CD8-positive, alpha-beta memory T cell (primary cell): ENCODE results near the gene C1QTNF8. TPM values are rescaled to one million over a fixed set of nuclear protein-coding genes. Genes with fewer than 3 reads are reported as not detected.

Experiments used
- CTCF ChIA-PET: fragments of 350-600 bp; sonication (Branson Sonifier 250); formaldehyde crosslinking; loops from one replicate; lab custom pipeline; 2021; ENCODE audit warnings: antibody characterized with exemption; lab: Charles Lee
- POLR2A ChIA-PET: fragments of 350-600 bp; sonication (Branson Sonifier 250); formaldehyde crosslinking; loops from one replicate; lab custom pipeline; 2021; ENCODE audit warnings: antibody characterized with exemption; lab: Charles Lee
- DNase-seq, 5 donors: peaks; one replicate each; pipeline versions ENCODE4 v3.0.0 to v3.0.0-alpha.2; 2020 to 2022; ENCODE audit warnings: mixed read lengths in 1 of 5
- H3K27ac ChIP-seq: one replicate; pipeline ENCODE4 v1.7.0; 2013; ENCODE audit warnings: low read depth, mild to moderate bottlenecking, low read length, moderate library complexity
- H3K27me3 ChIP-seq: 2 replicates; pipeline ENCODE4 v1.7.0; 2013; ENCODE audit warnings: low read length, mild to moderate bottlenecking; ENCODE audit not compliant: insufficient read depth, poor library complexity, severe bottlenecking
- H3K36me3 ChIP-seq: 2 replicates; pipeline ENCODE4 v1.7.0; 2013; ENCODE audit warnings: mild to moderate bottlenecking, low read length, moderate library complexity; ENCODE audit not compliant: insufficient read depth
- H3K4me1 ChIP-seq: 2 replicates; pipeline ENCODE4 v1.7.0; 2013; ENCODE audit warnings: mild to moderate bottlenecking, low read length, moderate library complexity; ENCODE audit not compliant: insufficient read depth
- H3K4me3 ChIP-seq: 2 replicates; pipeline ENCODE4 v1.7.0; 2013; ENCODE audit warnings: mild to moderate bottlenecking, low read length
- H3K9me3 ChIP-seq: 2 replicates; pipeline ENCODE4 v1.7.0; 2013; ENCODE audit warnings: mild to moderate bottlenecking, low read length
- H3K27ac Mint-ChIP-seq, 8 donors: one replicate each; pipeline ENCODE4 v1.8.0; 2020 to 2021; ENCODE audit warnings: mixed read lengths in 8 of 8, mild to moderate bottlenecking in 6 of 8, inconsistent platforms in 3 of 8, moderate library complexity in 3 of 8
- H3K27me3 Mint-ChIP-seq, 2 donors: one replicate each; pipeline ENCODE4 v1.8.0; 2020 to 2021; ENCODE audit warnings: mixed read lengths in 2 of 2, mild to moderate bottlenecking in 1 of 2, moderate library complexity in 1 of 2
- H3K36me3 Mint-ChIP-seq, 3 donors: one replicate each; pipeline ENCODE4 v1.8.0; 2020 to 2021; ENCODE audit warnings: mixed read lengths in 3 of 3, inconsistent platforms in 1 of 3, mild to moderate bottlenecking in 1 of 3
- H3K4me1 Mint-ChIP-seq, 3 donors: one replicate each; pipeline ENCODE4 v1.8.0; 2020 to 2021; ENCODE audit warnings: mixed read lengths in 3 of 3, inconsistent platforms in 1 of 3, mild to moderate bottlenecking in 1 of 3
- H3K4me3 Mint-ChIP-seq, 7 donors: one replicate each; pipeline ENCODE4 v1.8.0; 2020 to 2021; ENCODE audit warnings: mixed read lengths in 7 of 7, mild to moderate bottlenecking in 6 of 7, moderate library complexity in 4 of 7, inconsistent platforms in 2 of 7
- H3K9me3 Mint-ChIP-seq, 5 donors: one replicate each; pipeline ENCODE4 v1.8.0; 2020 to 2022; ENCODE audit warnings: mixed read lengths in 5 of 5, mild to moderate bottlenecking in 3 of 5, moderate library complexity in 2 of 5, inconsistent platforms in 1 of 5
- polyA plus RNA-seq: library from polyadenylated mRNA; unstranded; fragments of 300-500 nt; fragmentation: Illumina TruSeq; gene quantifications from one replicate; pipeline ENCODE4 v1.2.3, GENCODE V29; 2021
- total RNA-seq, 2 experiments: library from RNA; stranded (reverse); gene quantifications; one replicate each; pipeline ENCODE4 v1.2.3, GENCODE V29; 2021

C1QTNF8 gene
- total and polyA plus RNA-seq, 3 experiments from 2014 or later, result not detected

DNA sequence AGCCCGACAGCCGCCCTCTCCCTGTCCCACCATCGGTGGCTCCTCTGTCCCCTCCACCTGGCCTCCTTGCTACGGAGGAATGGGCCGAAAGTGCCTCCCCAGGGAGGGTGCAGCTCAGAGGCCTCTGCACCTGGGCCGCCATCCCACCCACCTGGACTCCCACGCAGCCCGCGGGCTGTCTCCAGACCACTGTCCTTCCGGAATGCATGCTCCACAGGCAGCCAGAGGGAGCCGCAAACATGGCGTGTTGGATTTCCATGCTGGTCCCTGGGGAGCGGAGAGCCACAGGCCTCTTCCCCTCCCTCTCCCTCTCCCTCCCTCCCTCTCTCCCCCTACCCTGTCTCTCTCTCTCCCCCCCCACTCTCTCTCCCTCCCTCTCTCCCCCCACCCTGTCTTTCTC lies 20.5 kb downstream of the C1QTNF8 start:
- H3K9me3 ChIP-seq, result no peaks in the 10 kb centered on the region
- H3K9me3 Mint-ChIP-seq, result no peaks in the 10 kb centered on the region
- no peak for DNase-seq
- ChIA-PET CTCF (no interaction called here), POLR2A (no interaction called here)
- H3K36me3 Mint-ChIP-seq, result no peaks in the 10 kb centered on the region
- H3K4me3 ChIP-seq, result no peak overlapping the region
- H3K27ac ChIP-seq, result no peak overlapping the region
- H3K4me3 Mint-ChIP-seq, result no peak overlapping the region
- no peaks in the 10 kb centered on the region for H3K36me3 ChIP-seq
- H3K27ac Mint-ChIP-seq, result no peak overlapping the region
- peaks cover 5 to 20% of the 10 kb centered on the region in 2 donors for H3K27me3 Mint-ChIP-seq
- no peaks in the 10 kb centered on the region for H3K4me1 ChIP-seq
- H3K27me3 ChIP-seq, result no peaks in the 10 kb centered on the region
- H3K4me1 Mint-ChIP-seq, result no peaks in the 10 kb centered on the region

GRCh38 chr16:1074379-1074649 lies 21.7 kb downstream of the C1QTNF8 start:
- Histone ChIP-seq H3K4me1 (no peaks in the 10 kb centered on the region), H3K36me3 (no peaks in the 10 kb centered on the region), H3K4me3 (no peak overlapping the region), H3K27me3 (peaks cover 4% of the 10 kb centered on the region), H3K9me3 (no peaks in the 10 kb centered on the region), H3K27ac (no peak overlapping the region)
- H3K27ac Mint-ChIP-seq, result no peak overlapping the region
- ChIA-PET CTCF (no interaction called here), POLR2A (no interaction called here)
- H3K4me1 Mint-ChIP-seq, result no peaks in the 10 kb centered on the region
- H3K36me3 Mint-ChIP-seq, result no peaks in the 10 kb centered on the region
- no peak overlapping the region for H3K4me3 Mint-ChIP-seq
- no peaks in the 10 kb centered on the region for H3K9me3 Mint-ChIP-seq
- H3K27me3 Mint-ChIP-seq, result peaks cover 5 to 19% of the 10 kb centered on the region in 2 donors
- no peak for DNase-seq

DNA sequence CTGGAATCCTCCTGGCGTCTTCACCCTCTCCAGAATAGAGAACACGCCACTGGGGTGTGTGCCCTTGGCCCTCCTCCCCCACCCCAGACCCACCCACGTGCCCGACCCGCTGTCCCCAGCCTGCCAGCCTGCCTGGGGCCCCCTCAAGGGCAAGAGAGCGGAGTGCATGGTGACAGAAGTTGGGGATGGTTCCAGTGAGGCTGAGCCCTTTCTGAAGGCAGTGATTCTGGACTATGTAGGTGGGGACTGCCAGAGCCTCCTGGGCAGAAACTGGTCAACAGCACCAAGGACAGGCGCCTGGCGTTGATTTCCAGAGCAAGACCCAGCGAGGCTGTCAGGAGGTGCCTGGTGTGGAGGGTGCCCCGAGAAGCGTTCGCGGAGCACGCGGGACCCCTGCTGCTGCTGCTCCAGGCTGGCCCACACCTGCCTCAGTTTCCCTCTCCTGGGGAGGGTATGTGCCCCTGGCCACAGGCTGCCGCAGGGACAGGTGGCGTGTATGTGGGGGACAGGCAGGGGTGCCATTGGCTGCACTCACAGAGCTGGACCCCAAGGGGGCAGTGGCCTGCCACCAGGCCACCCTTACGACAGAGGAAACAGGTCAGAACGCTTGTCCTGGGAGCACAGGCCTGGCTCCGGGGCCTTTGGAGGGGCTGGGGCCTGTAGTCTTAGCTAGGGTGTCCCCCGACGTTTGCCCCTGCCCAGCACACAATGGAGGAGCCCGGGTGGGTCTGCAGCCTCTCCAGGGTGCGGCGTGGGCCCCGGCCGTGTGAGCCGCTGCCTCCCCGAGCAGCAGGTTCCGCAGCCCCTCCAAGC lies 22.3 kb downstream of the C1QTNF8 start:
- ChIA-PET POLR2A (no interaction called here), CTCF (no interaction called here)
- Mint-ChIP-seq H3K27ac (no peak overlapping the region), H3K9me3 (no peaks in the 10 kb centered on the region), H3K4me1 (no peaks in the 10 kb centered on the region), H3K4me3 (no peak overlapping the region), H3K27me3 (peaks cover 5 to 19% of the 10 kb centered on the region in 2 donors), H3K36me3 (no peaks in the 10 kb centered on the region)
- H3K27ac ChIP-seq, result no peak overlapping the region
- no peak for DNase-seq
- no peaks in the 10 kb centered on the region for H3K36me3 ChIP-seq
- no peaks in the 10 kb centered on the region for H3K4me1 ChIP-seq
- H3K4me3 ChIP-seq, result no peak overlapping the region
- H3K9me3 ChIP-seq, result no peaks in the 10 kb centered on the region
- peaks cover 4% of the 10 kb centered on the region for H3K27me3 ChIP-seq

DNA sequence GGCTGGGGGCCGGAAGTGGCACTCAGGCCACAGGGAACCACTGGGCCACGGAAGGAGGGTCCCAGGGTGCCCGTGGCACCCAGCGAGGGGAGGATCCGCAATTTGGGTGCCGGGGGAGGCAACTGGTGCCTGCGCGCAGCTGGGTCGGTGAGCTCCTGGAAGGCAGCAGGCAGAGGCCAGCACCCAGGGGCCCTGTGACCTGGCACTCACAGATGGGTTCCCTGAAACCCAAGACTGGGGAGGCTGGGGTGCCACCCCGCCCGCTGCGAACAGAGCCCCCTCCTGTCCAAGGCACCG lies 22.8 kb downstream of the C1QTNF8 start:
- Histone ChIP-seq H3K9me3 (no peaks in the 10 kb centered on the region), H3K27ac (no peak overlapping the region), H3K36me3 (no peaks in the 10 kb centered on the region), H3K4me1 (no peaks in the 10 kb centered on the region), H3K27me3 (peaks cover 4% of the 10 kb centered on the region), H3K4me3 (no peak overlapping the region)
- no peak overlapping the region for H3K27ac Mint-ChIP-seq
- no peak overlapping the region for H3K4me3 Mint-ChIP-seq
- peaks cover 5 to 19% of the 10 kb centered on the region in 2 donors for H3K27me3 Mint-ChIP-seq
- DNase-seq, result no peak
- no peaks in the 10 kb centered on the region for H3K36me3 Mint-ChIP-seq
- no peaks in the 10 kb centered on the region for H3K4me1 Mint-ChIP-seq
- no peaks in the 10 kb centered on the region for H3K9me3 Mint-ChIP-seq
- ChIA-PET POLR2A (no interaction called here), CTCF (no interaction called here)

- H3K27me3 ChIP-seq, result peaks cover 4% of the 10 kb centered on the region
- no peaks in the 10 kb centered on the region for H3K4me1 Mint-ChIP-seq
These were observed 23.4 kb downstream of the C1QTNF8 start, which contains the start of gene SSTR5 for GRCh38 chr16:1072526-1073261. Gene SSTR5 (plus strand): TSS chr16:1072747. CDS start chr16:1078869, 6,122 bp downstream.

GRCh38 chr16:1071561-1072225 lies 24.4 kb downstream of the C1QTNF8 start:
- Histone ChIP-seq H3K4me1 (no peaks in the 10 kb centered on the region), H3K27ac (no peak overlapping the region), H3K36me3 (no peaks in the 10 kb centered on the region), H3K27me3 (peaks cover 4% of the 10 kb centered on the region), H3K9me3 (no peaks in the 10 kb centered on the region), H3K4me3 (no peak overlapping the region)
- ChIA-PET CTCF (no interaction called here), POLR2A (no interaction called here)
- peaks cover 0 to 1% (median 0%) of the 10 kb centered on the region in 5 donors for H3K9me3 Mint-ChIP-seq
- no peak overlapping the region for H3K27ac Mint-ChIP-seq
- no peaks in the 10 kb centered on the region for H3K36me3 Mint-ChIP-seq
- no peak for DNase-seq
- H3K4me3 Mint-ChIP-seq, result no peak overlapping the region
- no peaks in the 10 kb centered on the region for H3K4me1 Mint-ChIP-seq
- H3K27me3 Mint-ChIP-seq, result peaks cover 9 to 19% of the 10 kb centered on the region in 2 donors

More at GRCh38 chr16:1072526-1073261, 23.4 kb downstream of the C1QTNF8 start, which contains the start of gene SSTR5:
- H3K27me3 Mint-ChIP-seq, result peaks cover 6 to 20% of the 10 kb centered on the region in 2 donors
- H3K9me3 Mint-ChIP-seq, result no peaks in the 10 kb centered on the region
- no peaks in the 10 kb centered on the region for H3K36me3 ChIP-seq
- ChIA-PET CTCF (no interaction called here), POLR2A (no interaction called here)
- H3K27ac Mint-ChIP-seq, result no peak within 1 kb of the TSS
- H3K4me3 Mint-ChIP-seq, result no peak within 1 kb of the TSS
- no peak for DNase-seq
- no peaks in the 10 kb centered on the region for H3K9me3 ChIP-seq
- H3K4me3 ChIP-seq, result no peak within 1 kb of the TSS
- H3K27ac ChIP-seq, result no peak within 1 kb of the TSS
- H3K4me1 ChIP-seq, result no peaks in the 10 kb centered on the region
- H3K36me3 Mint-ChIP-seq, result no peaks in the 10 kb centered on the region

- Histone ChIP-seq H3K27ac (no peak overlapping the region), H3K4me3 (no peak overlapping the region), H3K9me3 (no peaks in the 10 kb centered on the region), H3K27me3 (peaks cover 4% of the 10 kb centered on the region), H3K36me3 (no peaks in the 10 kb centered on the region), H3K4me1 (no peaks in the 10 kb centered on the region)
- Mint-ChIP-seq H3K4me3 (no peak overlapping the region), H3K36me3 (no peaks in the 10 kb centered on the region), H3K27ac (no peak overlapping the region), H3K4me1 (no peaks in the 10 kb centered on the region), H3K27me3 (peaks cover 10 to 18% of the 10 kb centered on the region in 2 donors), H3K9me3 (peaks cover 0 to 1% (median 0%) of the 10 kb centered on the region in 5 donors)
- no peak for DNase-seq
- CTCF ChIA-PET, result no interaction called here
- POLR2A ChIA-PET, result no interaction called here
These were observed 25.1 kb downstream of the C1QTNF8 start for GRCh38 chr16:1070864-1071408.
